ENCODE measurements around the gene HUS1.

- no peak for TF ChIP-seq BACH1 (IDR thresholded peaks at IDR 0.05; ENCODE audit: low read length)
- TF ChIP-seq RFX5 (IDR thresholded peaks at IDR 0.05; ENCODE audit: borderline replicate concordance, low read depth, low read length), result no peak
- TF ChIP-seq POLR2AphosphoS5 (IDR thresholded peaks at IDR 0.05; ENCODE audit: low read depth, low read length), result no peak
- TF ChIP-seq CTCF (IDR thresholded peaks at IDR 0.05; ENCODE audit: control extremely low read depth in 1 of 3, insufficient read depth in 1 of 3, low read depth in 1 of 3, low read length in 3 of 3), result no peak
- TF ChIP-seq MAX (IDR thresholded peaks at IDR 0.05), result no peak
- no peak for TF ChIP-seq E2F6 (IDR thresholded peaks at IDR 0.05)
- no peak for TF ChIP-seq CREB1 (IDR thresholded peaks at IDR 0.05)
- TF ChIP-seq TAF1 (IDR thresholded peaks at IDR 0.05; ENCODE audit: low read depth, low read length), result no peak
- no peak for TF ChIP-seq POLR2A (IDR thresholded peaks at IDR 0.05; ENCODE audit: control extremely low read depth in 1 of 2, low read depth in 2 of 2, low read length in 2 of 2)
- no peak for TF ChIP-seq EP300 (IDR thresholded peaks at IDR 0.05; ENCODE audit: borderline replicate concordance in 1 of 2, low read depth in 2 of 2, low read length in 2 of 2)
- TF ChIP-seq SIRT6 (IDR thresholded peaks at IDR 0.05; ENCODE audit: low read length), result no peak
- no peak for TF ChIP-seq YY1 (IDR thresholded peaks at IDR 0.05; ENCODE audit: low read depth, low read length)
- TF ChIP-seq EZH2 (IDR thresholded peaks at IDR 0.05; ENCODE audit: low read depth, low read length, severe bottlenecking), result no peak
Observed at GRCh38 chr7:48004032-48004431, 24.6 kb upstream of the HUS1 start.
